Left ventricle myocardium inferior (tissue), 1 donor: ENCODE data around the gene PIH1D1. TPM values are rescaled to one million over a fixed set of nuclear protein-coding genes. Genes with fewer than 3 reads are reported as not detected.
A peak's percentile ranks its signal among the peaks of the same experiment; 100 is the strongest.

Experiments
- DNase-seq: peaks from one replicate; pipeline ENCODE4 v3.0.0-alpha.2; 2020
- H3K27ac ChIP-seq: fragments of 200-600 bp; replicated peaks from 2 replicates; pipeline ENCODE4 v1.8.0; 2021
- H3K27me3 ChIP-seq: fragments of 200-600 bp; 2 replicates; pipeline ENCODE4 v1.8.0; 2021; ENCODE audit warnings: low read depth
- H3K36me3 ChIP-seq: fragments of 200-600 bp; 2 replicates; pipeline ENCODE4 v1.8.0; 2021
- H3K4me1 ChIP-seq: fragments of 200-600 bp; 2 replicates; pipeline ENCODE4 v1.8.0; 2021
- H3K4me3 ChIP-seq: fragments of 200-600 bp; 2 replicates; pipeline ENCODE4 v1.8.0; 2021; ENCODE audit warnings: mild to moderate bottlenecking, moderate library complexity
- H3K9me3 ChIP-seq: fragments of 200-600 bp; replicated peaks from 2 replicates; pipeline ENCODE4 v1.8.0; 2021
- CTCF ChIP-seq: fragments of 200-600 bp; IDR thresholded peaks from 2 replicates; pipeline ENCODE4 v1.8.0; 2021; ENCODE audit warnings: antibody characterized with exemption, mild to moderate bottlenecking, borderline replicate concordance
- intact Hi-C: fragments of 100-400 bp; cut with micrococcal nuclease; formaldehyde crosslinking; loops from one replicate; pipeline ENCODE4 v1.11.0; 2022
- total RNA-seq: library from RNA; stranded (reverse); fragmentation: NEBNext Ultra II Directional; extraction: Animal tissue kit (Norgen Biotek cat#: 25700); gene quantifications from one replicate; pipeline ENCODE4 v1.2.1, GENCODE V29; 2021
- donor health status: DM: no; HTN: yes; CAD: no; lungs with severe emphysema.

Gene PIH1D1
- total RNA-seq, 1 donor from 2014 or later: 24.7 TPM

- Histone ChIP-seq H3K9me3 (no peaks in the 10 kb centered on the region), H3K4me1 (peaks cover 47% of the 10 kb centered on the region), H3K4me3 (no peak overlapping the region), H3K27me3 (peaks cover 100% of the 10 kb centered on the region), H3K36me3 (no peaks in the 10 kb centered on the region), H3K27ac (no peak overlapping the region)
- DNase-seq: no peak
- TF ChIP-seq CTCF: no peak
- intact Hi-C loops: no loop called here
These were observed 25.6 kb downstream of the PIH1D1 start for GRCh38 chr19:49425922-49426592.

DNA sequence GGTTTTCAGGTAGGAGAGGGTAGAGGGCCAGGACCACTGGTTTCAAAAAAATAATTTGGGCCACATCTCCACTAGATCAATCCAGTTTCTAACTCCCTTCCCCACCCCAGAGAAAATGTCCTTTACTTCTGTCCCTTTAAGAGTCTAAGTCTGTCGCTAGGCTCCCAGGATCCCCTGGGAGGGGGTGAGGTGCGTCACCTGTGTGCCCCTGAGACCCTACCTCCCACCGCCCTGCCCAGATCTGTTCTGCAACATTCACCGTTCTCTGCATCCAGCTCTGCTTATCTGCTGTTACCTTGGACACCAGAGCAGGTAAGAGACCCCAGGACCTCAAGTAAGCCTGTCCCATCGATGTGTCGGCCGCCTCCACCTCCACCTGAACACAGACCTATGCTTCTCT lies 26.4 kb downstream of the PIH1D1 start, which contains the start of gene GFY:
Gene GFY, plus strand, starts transcription at position 211 of the 400 bp plus-strand sequence. CDS start 1,043 bp downstream, outside the sequence.
- Histone ChIP-seq H3K36me3 (no peaks in the 10 kb centered on the region), H3K27ac (no peak within 1 kb of the TSS), H3K9me3 (no peaks in the 10 kb centered on the region), H3K4me1 (peaks cover 53% of the 10 kb centered on the region), H3K4me3 (no peak within 1 kb of the TSS), H3K27me3 (peaks cover 100% of the 10 kb centered on the region)
- TF ChIP-seq CTCF: no peak
- intact Hi-C loops: no loop called here
- DNase-seq: no peak

DNA sequence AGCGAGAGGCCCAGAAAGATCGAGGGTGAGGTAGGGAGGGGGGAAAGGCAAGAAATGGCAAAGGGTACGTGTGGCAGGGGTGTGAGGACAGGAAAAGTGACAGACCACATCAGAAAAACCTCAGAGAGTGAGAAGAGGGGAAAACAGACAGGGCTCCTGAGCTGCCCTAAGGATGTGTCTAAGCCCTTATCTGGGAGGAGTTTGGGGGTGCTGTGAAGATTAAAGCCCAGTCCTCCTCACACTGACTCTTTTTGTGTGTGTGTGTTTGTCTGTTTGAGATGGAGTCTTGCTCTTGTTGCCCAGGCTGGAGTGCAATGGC lies 27.7 kb downstream of the PIH1D1 start:
- Histone ChIP-seq H3K36me3 (no peaks in the 10 kb centered on the region), H3K27ac (no peak overlapping the region), H3K4me3 (no peak overlapping the region), H3K27me3 (peaks cover 100% of the 10 kb centered on the region), H3K4me1 (peaks cover 53% of the 10 kb centered on the region), H3K9me3 (no peaks in the 10 kb centered on the region)
- intact Hi-C loops: no loop called here
- TF ChIP-seq CTCF: no peak
- no peak for DNase-seq

DNA sequence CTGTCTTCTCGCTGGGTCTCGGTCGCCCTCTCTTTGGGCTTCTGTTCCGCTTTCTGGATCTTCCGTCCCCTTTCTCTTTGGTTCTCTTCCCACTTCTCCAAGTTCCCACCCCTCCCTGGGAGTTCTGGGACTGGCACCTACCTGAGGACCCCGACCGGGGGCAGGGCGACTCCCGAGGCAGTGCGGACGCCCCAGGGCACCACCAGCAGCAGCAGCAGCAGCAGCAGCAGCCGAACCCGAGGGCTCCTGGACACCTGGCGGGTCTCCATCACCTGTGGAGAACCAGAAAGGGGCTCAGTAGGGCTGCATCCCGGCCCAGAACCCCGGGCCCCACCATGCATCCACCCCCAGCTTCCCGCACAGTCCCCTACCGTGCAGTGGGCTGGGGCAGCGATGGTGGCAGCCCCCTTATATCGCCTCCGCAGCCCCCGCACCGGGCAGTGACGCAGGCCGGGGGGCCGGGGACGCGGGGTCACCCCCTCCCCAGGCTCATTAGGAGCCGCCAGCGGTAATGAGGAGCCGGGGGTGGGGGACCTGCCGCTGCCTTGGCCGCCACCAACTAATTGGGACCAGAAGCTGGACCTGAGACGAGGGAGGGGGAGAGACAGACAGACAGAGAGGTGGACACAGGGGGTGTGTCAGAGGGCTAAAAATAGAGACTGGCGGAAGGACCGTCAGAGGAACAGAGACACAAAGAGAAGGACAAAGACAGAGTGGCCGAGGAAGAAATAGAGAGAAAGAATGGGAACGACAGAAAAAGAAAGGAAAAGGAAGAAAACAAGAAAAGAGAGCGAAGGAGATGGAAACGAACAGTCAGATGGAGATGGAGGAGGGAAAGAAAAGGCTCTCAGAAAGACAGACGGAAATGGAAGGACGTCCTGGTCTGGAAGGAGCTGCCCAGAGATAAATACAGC lies 28.3 kb downstream of the PIH1D1 start, which contains the start of gene PTH2:
Gene PTH2, minus strand, starts transcription at position 371 of the 914 bp plus-strand sequence. Its CDS starts 102 bp downstream, at position 269.
- intact Hi-C loops: no loop called here
- Histone ChIP-seq H3K27me3 (peaks cover 100% of the 10 kb centered on the region), H3K9me3 (no peaks in the 10 kb centered on the region), H3K4me3 (peak within 1 kb of the TSS; percentile 56), H3K36me3 (no peaks in the 10 kb centered on the region), H3K27ac (no peak within 1 kb of the TSS), H3K4me1 (peaks cover 48% of the 10 kb centered on the region)
- TF ChIP-seq CTCF: no peak
- no peak for DNase-seq

GRCh38 chr19:49422407-49423070 lies 29.1 kb downstream of the PIH1D1 start:
- H3K9me3 ChIP-seq: no peaks in the 10 kb centered on the region
- peak; percentile 63 for TF ChIP-seq CTCF
- peak overlapping the region; percentile 56 for H3K4me3 ChIP-seq
- intact Hi-C loops: no loop called here
- H3K36me3 ChIP-seq: no peaks in the 10 kb centered on the region
- H3K27ac ChIP-seq: no peak overlapping the region
- peaks cover 100% of the 10 kb centered on the region for H3K27me3 ChIP-seq
- DNase-seq: peak; percentile 38
- peaks cover 41% of the 10 kb centered on the region for H3K4me1 ChIP-seq
